Tibial nerve (tissue), 4 donors: ENCODE results near the gene DUSP28. TPM values are rescaled to one million over a fixed set of nuclear protein-coding genes. Genes with fewer than 3 reads are reported as not detected.
A peak's percentile ranks its signal among the peaks of the same experiment; 100 is the strongest.

Source experiments
- DNase-seq, 2 donors: peaks; one replicate each; pipeline ENCODE4 v3.0.0-alpha.2; 2019; ENCODE audit warnings: low spot score in 2 of 2
- H3K27ac ChIP-seq, 4 donors: fragments of 200-600 bp; sonication (generic) in 3 of 4; one replicate each; pipeline ENCODE4 v1.5.1; 2017 to 2019; ENCODE audit warnings: mild to moderate bottlenecking in 1 of 4
- H3K27me3 ChIP-seq, 2 donors: fragments of 200-600 bp; sonication (generic) in 1 of 2; one replicate each; pipeline versions ENCODE4 v1.5.1 to v1.6.0; 2017 to 2019
- H3K36me3 ChIP-seq, 3 donors: fragments of 200-600 bp; sonication (generic); one replicate each; pipeline ENCODE4 v1.5.1; 2018 to 2019
- H3K4me1 ChIP-seq, 4 donors: fragments of 200-600 bp; sonication (generic) in 3 of 4; one replicate each; pipeline ENCODE4 v1.5.1; 2017 to 2019
- H3K4me3 ChIP-seq, 4 donors: fragments of 200-600 bp; sonication (generic) in 3 of 4; one replicate each; pipeline ENCODE4 v1.5.1; 2017 to 2019; ENCODE audit warnings: mild to moderate bottlenecking in 1 of 4, moderate library complexity in 1 of 4
- H3K9me3 ChIP-seq, 4 donors: fragments of 200-600 bp; sonication (generic) in 3 of 4; one replicate each; pipeline ENCODE4 v1.5.1; 2017 to 2019
- CTCF ChIP-seq, 5 experiments: fragments of 200-600 bp in 3 of 5; fragments of 450-650 bp in 2 of 5; sonication (generic) in 3 of 5; IDR thresholded peaks; one replicate each; pipeline ENCODE4 v1.5.1; 2016 to 2019; ENCODE audit warnings: antibody characterized with exemption in 5 of 5, mild to moderate bottlenecking in 3 of 5, moderate library complexity in 2 of 5
- EP300 ChIP-seq, 2 donors: sonication (generic); formaldehyde crosslinking; IDR thresholded peaks; one replicate each; pipeline ENCODE4 v1.6.1; 2017; ENCODE audit warnings: antibody characterized with exemption in 2 of 2, mild to moderate bottlenecking in 1 of 2
- POLR2A ChIP-seq, 2 donors: fragments of 450-650 bp; IDR thresholded peaks; one replicate each; pipeline ENCODE4 v1.6.1; 2017; ENCODE audit warnings: antibody characterized with exemption in 2 of 2, mild to moderate bottlenecking in 2 of 2, moderate library complexity in 2 of 2
- whole genome bisulfite sequencing, 2 donors: methylation state at CpG; one replicate each; pipeline ENCODE4 v1.1.5; 2018; 5-methylcytosine and 5-hydroxymethylcytosine counted together
- total RNA-seq, 4 donors: library from RNA; depleted of rRNA; stranded (reverse); fragments of >200 nt; gene quantifications; one replicate each; pipeline ENCODE4 v1.1.0, GENCODE V29; 2016

DUSP28 gene
- total RNA-seq, 4 donors from 2014 or later: 4.5 to 16.1 (median 7.2) TPM

DNA sequence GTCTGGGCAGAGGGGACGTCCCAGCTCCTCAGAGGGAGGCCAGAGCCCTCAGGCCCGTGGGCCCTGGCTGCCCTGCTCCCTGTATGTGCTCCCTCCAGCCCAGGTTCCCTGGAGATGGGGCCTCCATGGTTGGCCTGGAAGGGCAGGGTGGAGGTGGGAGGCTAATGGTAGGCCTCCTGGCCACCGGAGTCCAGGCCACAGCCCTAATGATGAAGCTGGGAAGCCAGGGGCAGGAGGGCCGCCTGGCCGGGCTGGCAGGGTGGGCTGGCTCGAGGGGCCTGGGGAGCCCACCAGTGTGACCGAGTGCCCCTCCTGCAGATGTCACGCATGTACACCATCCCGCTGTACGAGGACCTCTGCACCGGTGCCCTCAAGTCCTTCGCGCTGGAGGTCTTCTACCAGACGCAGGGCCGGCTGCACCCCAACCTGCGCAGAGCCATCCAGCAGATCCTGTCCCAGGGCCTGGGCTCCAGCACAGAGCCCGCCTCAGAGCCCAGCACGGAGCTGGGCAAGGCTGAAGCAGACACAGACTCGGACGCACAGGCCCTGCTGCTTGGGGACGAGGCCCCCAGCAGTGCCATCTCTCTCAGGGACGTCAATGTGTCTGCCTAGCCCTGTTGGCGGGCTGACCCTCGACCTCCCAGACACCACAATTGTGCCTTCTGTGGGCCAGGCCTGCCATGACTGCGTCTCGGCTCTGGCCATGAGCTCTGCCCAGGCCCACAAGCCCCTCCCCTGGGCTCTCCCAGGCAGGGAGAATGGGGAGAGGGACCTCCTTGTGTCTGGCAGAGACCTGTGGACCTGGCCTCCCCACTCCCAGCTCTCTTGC lies 17.3 kb downstream of the DUSP28 start:
- no peak for TF ChIP-seq CTCF (IDR thresholded peaks at IDR 0.05)
- no peak for TF ChIP-seq POLR2A (IDR thresholded peaks at IDR 0.05)
- no peak for TF ChIP-seq EP300 (IDR thresholded peaks at IDR 0.05)
- Histone ChIP-seq H3K9me3 (peaks cover 0 to 7% (median 0%) of the 10 kb centered on the region in 4 donors), H3K27ac (peak overlapping the region in 3 of 4 donors; percentile 2 to 77 (median 42)), H3K36me3 (peaks cover 0 to 82% (median 21%) of the 10 kb centered on the region in 3 donors), H3K4me1 (peaks cover 0 to 49% (median 14%) of the 10 kb centered on the region in 4 donors), H3K4me3 (no peak overlapping the region), H3K27me3 (no peaks in the 10 kb centered on the region)
- 67 to 81% methylated on average over 6 to 22 of the region's 26 CpGs for WGBS, 2 donors
- DNase-seq: no peak

DNA sequence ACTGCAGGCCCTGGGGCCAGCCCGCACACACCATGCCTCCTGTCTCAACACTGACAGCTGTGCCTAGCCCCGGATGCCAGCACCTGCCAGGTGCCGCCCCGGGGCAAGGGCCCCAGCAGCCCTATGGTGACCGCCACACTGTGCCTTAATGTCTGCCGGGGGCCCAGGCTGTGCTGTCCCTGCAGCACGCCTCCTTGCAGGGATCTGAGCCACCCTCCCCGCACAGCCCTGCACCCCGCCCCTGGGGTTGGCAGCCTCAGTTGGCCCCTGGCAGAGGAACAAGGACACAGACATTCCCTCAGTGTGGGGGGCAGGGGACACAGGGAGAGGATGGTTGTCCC lies 17.9 kb downstream of the DUSP28 start:
- DNase-seq: no peak
- H3K27ac ChIP-seq: peak overlapping the region in 3 of 4 donors; percentile 2 to 77 (median 42)
- WGBS, 2 donors: 84 to 87% methylated on average over 4 to 9 of the region's 9 CpGs
- H3K4me1 ChIP-seq: peaks cover 0 to 53% (median 14%) of the 10 kb centered on the region in 4 donors
- peaks cover 0 to 76% (median 21%) of the 10 kb centered on the region in 3 donors for H3K36me3 ChIP-seq
- H3K9me3 ChIP-seq: peaks cover 0 to 7% (median 0%) of the 10 kb centered on the region in 4 donors
- no peaks in the 10 kb centered on the region for H3K27me3 ChIP-seq
- TF ChIP-seq POLR2A (IDR thresholded peaks at IDR 0.05) (no peak), EP300 (IDR thresholded peaks at IDR 0.05) (no peak), CTCF (IDR thresholded peaks at IDR 0.05) (no peak)
- no peak overlapping the region for H3K4me3 ChIP-seq

DNA sequence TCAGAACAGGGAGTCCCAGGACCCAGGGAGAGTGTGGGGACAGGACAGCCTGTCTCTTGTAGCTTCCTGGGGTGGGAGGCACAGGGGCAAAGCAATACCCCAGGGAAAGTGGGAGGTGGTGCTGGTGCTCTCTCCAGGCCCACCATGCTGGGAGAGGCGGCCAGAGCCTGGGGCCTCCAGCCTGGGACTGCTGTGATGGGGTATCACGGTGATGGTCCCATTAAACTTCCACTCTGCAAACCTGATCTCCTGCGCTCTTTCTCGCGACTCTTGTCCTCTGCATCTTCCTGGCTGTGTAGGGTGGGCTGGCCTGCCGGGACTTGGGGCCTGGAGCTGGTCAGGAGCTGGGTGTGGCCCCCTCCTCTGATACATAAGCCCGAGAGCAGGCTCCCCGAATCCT lies 18.3 kb downstream of the DUSP28 start:
- no peaks in the 10 kb centered on the region for H3K27me3 ChIP-seq
- H3K4me1 ChIP-seq: peaks cover 0 to 53% (median 14%) of the 10 kb centered on the region in 4 donors
- 81 to 92% methylated on average over 6 to 8 of the region's 8 CpGs for WGBS, 2 donors
- no peak for TF ChIP-seq EP300 (IDR thresholded peaks at IDR 0.05)
- no peak for TF ChIP-seq CTCF (IDR thresholded peaks at IDR 0.05)
- no peak for TF ChIP-seq POLR2A (IDR thresholded peaks at IDR 0.05)
- DNase-seq: no peak
- peaks cover 0 to 7% (median 0%) of the 10 kb centered on the region in 4 donors for H3K9me3 ChIP-seq
- H3K4me3 ChIP-seq: no peak overlapping the region
- peak overlapping the region in 2 of 4 donors; percentile 42 to 77 for H3K27ac ChIP-seq
- peaks cover 0 to 72% (median 21%) of the 10 kb centered on the region in 3 donors for H3K36me3 ChIP-seq

- no peak for TF ChIP-seq EP300 (IDR thresholded peaks at IDR 0.05)
- TF ChIP-seq CTCF (IDR thresholded peaks at IDR 0.05): no peak
- no peak for TF ChIP-seq POLR2A (IDR thresholded peaks at IDR 0.05)
- whole genome bisulfite sequencing, 2 donors: 87 to 95% methylated on average over 12 of the region's 12 CpGs
- no peak for DNase-seq
- no peaks in the 10 kb centered on the region for H3K27me3 ChIP-seq
- peaks cover 0 to 64% (median 21%) of the 10 kb centered on the region in 3 donors for H3K36me3 ChIP-seq
- H3K27ac ChIP-seq: peak overlapping the region in 3 of 4 donors; percentile 65 to 90 (median 77)
- H3K4me1 ChIP-seq: peaks cover 0 to 59% (median 17%) of the 10 kb centered on the region in 4 donors
- peaks cover 0 to 7% (median 0%) of the 10 kb centered on the region in 4 donors for H3K9me3 ChIP-seq
- no peak overlapping the region for H3K4me3 ChIP-seq
These were observed 19.1 kb downstream of the DUSP28 start for GRCh38 chr2:240579071-240579762.
